ENCODE data around the gene NID2. TPM values are rescaled to one million over a fixed set of nuclear protein-coding genes. Genes with fewer than 3 reads are reported as not detected.

Gene NID2
- total RNA-seq, 1 experiment from 2014 or later, result 6.6 TPM

DNA sequence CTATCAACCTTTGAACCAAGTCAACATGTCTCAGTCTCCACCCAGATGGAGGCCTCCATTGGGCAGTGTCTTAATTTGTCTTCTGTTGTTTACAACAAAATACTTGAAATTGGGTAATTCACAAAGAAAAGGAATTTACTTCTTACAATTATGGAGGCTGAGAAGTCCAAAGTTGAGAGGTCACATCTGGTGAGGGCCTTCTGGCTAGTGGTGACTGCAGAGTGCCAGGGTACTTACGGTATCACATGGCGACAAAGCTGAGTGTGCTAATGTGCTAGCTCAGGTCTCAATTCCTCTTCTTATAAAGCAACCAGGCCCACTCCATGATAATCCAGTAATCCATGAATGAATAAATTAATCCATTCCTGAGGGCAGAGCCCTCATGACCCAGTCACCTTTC, 4.7 kb downstream of the NID2 start:
- Histone ChIP-seq H3K56ac (ENCODE audit: insufficient read length, low read depth, low read length) (no peak overlapping the region), H3K14ac (ENCODE audit: insufficient read depth, low read length) (no peak overlapping the region), H3K4me1 (ENCODE audit: insufficient read depth, low read length) (no peaks in the 10 kb centered on the region), H3K4ac (ENCODE audit: low read depth, low read length) (no peak overlapping the region), H3K23ac (ENCODE audit: insufficient read length, low read depth, low read length) (no peak overlapping the region), H3K27ac (ENCODE audit: insufficient read length, low read depth, low read length) (no peak overlapping the region), H2BK5ac (ENCODE audit: insufficient read length, low read length) (no peak overlapping the region), H3K23me2 (ENCODE audit: insufficient read length, low read depth, low read length, poor library complexity, severe bottlenecking) (peaks cover 12% of the 10 kb centered on the region), H2AFZ (ENCODE audit: low read length) (no peak overlapping the region), H4K91ac (ENCODE audit: insufficient read length, low read depth, low read length) (no peak overlapping the region), H3K18ac (ENCODE audit: insufficient read length, low read depth, low read length) (no peak overlapping the region), H2AK5ac (ENCODE audit: insufficient read length, low read length) (no peak overlapping the region), H3K9me3 (ENCODE audit: control insufficient read depth, low read depth, low read length) (no peaks in the 10 kb centered on the region), H3K79me1 (ENCODE audit: insufficient read depth, low read depth, low read length, poor library complexity, severe bottlenecking) (no peaks in the 10 kb centered on the region), H4K5ac (ENCODE audit: insufficient read length, low read depth, low read length) (no peak overlapping the region), H3K4me2 (ENCODE audit: insufficient read depth, insufficient read length, low read length) (no peak overlapping the region), H2BK20ac (ENCODE audit: low read depth, low read length, poor library complexity, severe bottlenecking) (no peak overlapping the region), H4K8ac (replicated peaks; ENCODE audit: insufficient read length, low read depth, low read length) (no peak overlapping the region), H2BK120ac (ENCODE audit: low read depth, low read length, poor library complexity, severe bottlenecking) (no peak overlapping the region), H2BK12ac (ENCODE audit: insufficient read length, low read depth, low read length) (no peak overlapping the region), H2BK15ac (ENCODE audit: low read depth, low read length) (no peak overlapping the region), H3K9ac (ENCODE audit: extremely low read depth, insufficient read length, low read length) (no peak overlapping the region), H4K20me1 (ENCODE audit: control insufficient read depth, insufficient read depth, insufficient read length) (no peaks in the 10 kb centered on the region), H3K79me2 (ENCODE audit: insufficient read depth, low read length) (no peaks in the 10 kb centered on the region), H3T11ph (ENCODE audit: low read length) (no peak overlapping the region), H3K27me3 (ENCODE audit: insufficient read depth, low read length) (peaks cover 10% of the 10 kb centered on the region)
- no peak for TF ChIP-seq CTCF (conservative IDR thresholded peaks at IDR 0.05)
- no peaks in the 10 kb centered on the region; a peak in 1 of 5 replicates for H3K9me3 Mint-ChIP-seq
- H3K27me3 Mint-ChIP-seq (ENCODE audit: low read depth), result peaks cover 50% of the 10 kb centered on the region
- no peak overlapping the region for H3K4me3 Mint-ChIP-seq
- H3K4me1 Mint-ChIP-seq, result peaks cover 26% of the 10 kb centered on the region in 2 experiments
- H3K27ac Mint-ChIP-seq, result no peak overlapping the region
- WGBS (ENCODE audit: extremely low coverage, insufficient read length, low lambda C conversion rate), result no CpG with 5 or more reads among the region's 2 CpGs
- DNase-seq, result no peak
- H3K36me3 Mint-ChIP-seq (ENCODE audit: insufficient read depth in 1 of 3, low read depth in 3 of 3), result no peaks in the 10 kb centered on the region

All from H9 (cell line).